Activated effector memory CD4-positive, alpha-beta T cell treated with Interleukin-2 at 50 U/mL for 16 hours (primary cell): ENCODE measurements around the gene TCF3.

Source experiments
- DNase-seq: peaks from one replicate; pipeline ENCODE4 v3.0.0-alpha.2; 2020

TCF3 gene

GRCh38 chr19:1629256-1629808 lies 23.1 kb downstream of the TCF3 start:
- DNase-seq: no peak

GRCh38 chr19:1627194-1627593 lies 25.2 kb downstream of the TCF3 start:
- DNase-seq: no peak

- DNase-seq: no peak
Measured at GRCh38 chr19:1626417-1627010, 25.9 kb downstream of the TCF3 start.

GRCh38 chr19:1624458-1624857 lies 28.0 kb downstream of the TCF3 start:
- DNase-seq: no peak

DNA sequence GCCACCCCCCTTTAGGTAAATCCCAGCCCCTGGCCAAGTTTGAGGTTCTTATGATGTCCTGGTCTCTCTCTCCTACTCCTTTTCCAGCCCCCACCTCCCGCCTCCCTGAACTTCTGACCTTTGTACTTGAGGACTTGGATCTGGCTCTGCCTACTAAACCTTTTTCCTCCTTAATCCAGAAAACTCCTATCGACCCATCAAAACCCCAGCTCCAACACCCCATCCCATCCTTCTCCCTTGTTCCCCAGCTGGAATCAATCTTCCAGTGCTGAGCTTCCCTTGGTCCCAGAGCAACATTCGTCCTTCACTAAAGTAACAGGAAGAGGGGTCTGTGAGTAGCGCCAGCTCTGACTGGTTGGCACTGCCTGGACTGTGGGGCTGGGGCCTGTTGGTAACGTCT lies 29.9 kb downstream of the TCF3 start:
- no peak for DNase-seq

DNA sequence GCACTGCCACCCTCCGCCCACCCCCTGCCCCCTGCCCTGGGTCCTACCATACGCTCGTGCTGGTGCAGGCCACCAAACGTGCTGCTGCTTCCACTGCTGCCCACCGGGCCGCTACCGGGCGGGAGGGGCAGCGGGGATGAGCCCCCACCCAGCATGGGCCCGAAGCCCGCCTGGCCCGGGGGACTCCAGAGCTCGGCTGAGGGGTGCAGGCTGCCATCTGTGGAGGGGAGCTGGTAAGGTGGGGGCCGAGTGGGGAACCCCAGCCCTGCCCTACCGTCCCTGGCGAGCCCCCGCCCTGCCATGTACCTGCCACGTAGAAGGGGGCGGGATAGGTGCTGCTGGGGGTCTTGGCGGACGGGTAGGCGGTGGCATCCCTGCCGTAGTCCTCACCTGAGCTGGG lies 30.4 kb downstream of the TCF3 start:
- DNase-seq: no peak

GRCh38 chr19:1621574-1621973 lies 30.8 kb downstream of the TCF3 start:
- no peak for DNase-seq

DNA sequence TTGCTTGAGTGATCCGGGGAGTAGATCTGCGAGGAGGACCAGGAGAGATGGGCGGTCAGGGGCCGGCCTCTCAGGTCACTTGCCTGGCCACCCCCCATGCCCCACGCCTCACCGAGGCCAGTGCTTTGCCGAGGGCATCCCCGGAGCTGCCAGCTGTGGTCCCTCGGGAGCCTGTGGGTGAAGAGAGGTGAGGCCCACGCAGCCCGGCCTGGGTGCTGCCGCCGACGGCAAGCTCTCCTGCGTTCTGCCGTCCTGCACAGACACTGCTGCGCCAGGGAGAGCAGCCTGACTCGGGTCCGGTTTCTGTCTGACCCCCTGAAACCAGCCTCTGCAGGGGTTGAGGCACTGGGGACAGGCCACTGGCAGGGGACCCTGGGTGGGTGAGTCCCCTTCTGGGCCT lies 31.4 kb downstream of the TCF3 start:
- DNase-seq: no peak

- no peak for DNase-seq
Measured at GRCh38 chr19:1620502-1620901, 31.9 kb downstream of the TCF3 start.

DNA sequence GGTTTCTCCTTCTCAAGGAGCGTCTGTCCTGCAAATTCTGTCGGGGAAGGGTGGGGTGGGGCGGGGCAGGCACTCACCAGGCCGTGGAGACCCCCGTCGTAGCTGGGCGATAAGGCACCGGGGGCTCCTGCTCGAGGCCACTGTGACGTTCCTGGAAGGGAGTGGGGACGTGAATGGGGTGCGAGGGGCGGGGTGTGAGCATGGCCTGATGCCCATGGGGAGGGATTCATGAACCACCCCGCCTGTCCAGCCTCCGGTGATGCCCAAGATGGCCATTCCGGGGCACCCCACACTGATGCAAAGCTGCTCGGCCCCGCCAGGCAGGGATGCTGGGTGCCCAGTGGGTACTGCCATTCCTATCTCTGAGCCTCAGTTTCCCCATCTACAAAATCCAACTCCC lies 32.7 kb downstream of the TCF3 start:
- no peak for DNase-seq

DNA sequence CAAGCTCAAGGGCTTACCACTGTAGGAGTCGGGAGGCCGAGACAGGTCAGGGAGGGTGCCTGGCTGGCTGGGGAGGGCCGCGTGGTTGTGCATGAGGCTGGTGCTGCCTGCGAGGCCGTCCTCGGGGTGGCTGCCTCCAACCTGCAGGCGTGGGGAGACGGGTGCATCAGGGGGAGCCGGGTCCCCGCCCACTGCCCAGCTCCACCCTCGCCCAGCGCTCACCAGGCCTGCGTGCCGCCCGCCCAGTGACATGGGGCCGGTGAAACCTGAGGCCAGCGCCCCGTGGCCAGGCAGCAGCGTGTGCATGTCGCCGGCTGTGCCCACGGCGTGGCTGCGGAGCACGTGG lies 33.3 kb downstream of the TCF3 start:
- no peak for DNase-seq

DNA sequence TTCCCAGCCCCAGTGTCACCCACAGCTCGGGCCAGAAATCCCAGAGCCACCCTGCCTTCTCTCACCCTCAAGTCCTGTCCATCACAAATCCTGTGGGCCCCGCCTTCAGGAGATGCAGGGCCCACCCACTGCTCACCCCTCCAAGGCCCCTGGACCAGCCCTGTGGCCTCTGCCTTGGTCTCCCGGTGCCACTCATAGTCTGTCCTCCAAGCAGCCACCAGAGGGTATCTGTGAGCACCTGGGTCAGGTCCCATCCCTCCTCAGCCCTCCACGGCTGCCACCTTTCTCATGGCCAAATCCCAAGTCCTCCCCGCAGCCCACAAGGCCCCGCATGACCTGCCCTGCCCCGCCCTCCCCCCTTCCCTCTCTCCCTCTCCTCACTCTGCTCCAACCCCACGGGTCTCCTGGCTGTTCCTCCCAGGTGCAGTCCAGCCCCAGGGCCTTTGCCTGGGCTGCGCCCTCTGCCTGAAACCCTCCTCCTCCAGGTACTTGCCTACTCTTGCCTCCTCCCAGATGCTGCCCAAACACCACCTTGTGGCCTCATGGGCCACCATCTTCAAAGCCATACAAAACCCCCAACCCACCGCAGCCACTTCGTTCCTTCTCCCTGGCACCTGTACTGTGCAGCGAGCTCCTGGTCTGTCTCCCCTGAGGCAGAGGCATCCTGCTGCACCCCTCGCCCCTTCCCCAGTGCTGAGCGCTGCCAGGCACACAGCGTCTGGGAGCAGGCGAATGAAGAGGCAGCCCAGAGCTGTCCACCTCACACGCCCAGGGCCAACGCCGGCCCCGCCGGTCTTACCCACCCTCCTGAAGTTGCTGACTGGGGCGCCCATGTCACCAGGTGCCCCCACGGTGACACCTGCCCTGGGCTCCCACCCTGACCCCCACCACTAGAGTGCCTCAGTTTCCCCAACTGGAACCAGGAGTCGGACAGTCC lies 34.0 kb downstream of the TCF3 start:
- no peak for DNase-seq

GRCh38 chr19:1616875-1617274 lies 35.5 kb downstream of the TCF3 start:
- DNase-seq: no peak

GRCh38 chr19:1616396-1616795 lies 36.0 kb downstream of the TCF3 start:
- DNase-seq: no peak

- no peak for DNase-seq
Measured at GRCh38 chr19:1615156-1615765, 37.2 kb downstream of the TCF3 start.

- DNase-seq: no peak
Measured at GRCh38 chr19:1613808-1614570, 38.4 kb downstream of the TCF3 start.

- DNase-seq: no peak
Measured at GRCh38 chr19:1613146-1613545, 39.3 kb downstream of the TCF3 start.

DNA sequence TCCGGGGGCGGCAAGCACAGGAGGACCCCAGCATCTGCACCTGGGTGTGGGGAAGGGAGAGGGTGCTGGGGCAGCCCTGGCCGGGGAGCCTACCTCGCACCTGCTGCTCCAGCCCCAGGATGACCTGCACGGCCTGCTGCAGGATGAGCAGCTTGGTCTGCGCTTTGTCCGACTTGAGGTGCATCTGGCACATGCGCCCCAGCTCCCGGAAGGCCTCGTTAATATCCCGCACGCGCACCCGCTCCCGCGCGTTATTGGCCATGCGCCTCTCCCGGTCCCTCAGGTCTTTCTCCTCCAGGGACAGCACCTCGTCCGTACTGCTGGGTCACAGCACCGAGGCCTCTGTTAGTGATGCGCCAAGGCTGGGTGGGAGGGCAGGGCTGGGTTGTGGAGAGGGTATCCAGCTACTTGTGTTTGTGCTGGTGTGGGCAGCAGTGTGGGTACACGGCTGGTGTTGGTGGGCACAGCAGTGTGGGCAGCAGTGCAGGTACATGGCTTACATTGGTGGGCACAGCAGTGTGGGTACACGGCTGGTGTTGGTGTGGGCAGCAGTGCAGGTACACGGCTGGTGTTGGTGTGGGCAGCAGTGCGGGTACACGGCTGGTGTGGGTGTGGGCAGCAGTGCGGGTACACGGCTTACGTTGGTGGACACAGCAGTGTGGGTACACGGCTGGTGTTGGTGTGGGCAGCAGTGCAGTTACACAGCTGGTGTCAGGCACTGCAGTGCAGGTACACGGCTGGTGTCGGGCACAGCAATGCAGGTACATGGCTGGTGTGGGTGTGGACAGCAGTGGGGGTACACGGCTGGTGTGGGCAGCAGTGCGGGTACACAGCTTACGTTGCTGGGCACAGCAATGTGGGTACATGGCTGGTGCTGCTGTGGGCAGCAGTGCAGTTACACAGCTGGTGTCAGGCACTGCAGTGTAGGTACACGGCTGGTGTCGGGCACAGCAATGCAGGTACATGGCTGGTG lies 40.0 kb downstream of the TCF3 start:
- DNase-seq: no peak

DNA sequence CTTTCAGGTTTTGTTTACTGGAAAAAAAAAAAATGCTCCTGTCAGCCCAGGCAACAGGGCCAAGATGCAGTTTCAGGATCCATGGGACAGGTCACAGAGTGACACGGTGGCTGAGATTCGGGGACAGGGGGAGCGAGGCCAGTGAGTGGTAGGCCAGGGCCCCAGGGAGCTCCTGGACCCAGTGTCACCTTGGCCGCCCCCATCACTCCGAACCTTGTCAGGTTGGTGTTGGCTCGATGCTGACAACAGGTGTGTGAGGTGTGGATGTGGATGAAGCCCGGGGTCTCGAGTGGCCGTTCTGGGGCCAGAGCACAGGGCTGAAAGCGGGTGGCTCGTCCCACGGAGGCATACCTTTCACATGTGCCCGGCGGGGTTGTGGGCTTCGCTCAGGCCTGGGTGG lies 41.1 kb downstream of the TCF3 start:
- no peak for DNase-seq

- no peak for DNase-seq
Measured at GRCh38 chr19:1610579-1610978, 41.8 kb downstream of the TCF3 start.

- DNase-seq: no peak
Measured at GRCh38 chr19:1609680-1610474, 42.5 kb downstream of the TCF3 start.
